ENCODE data around the gene FZD4. TPM values are rescaled to one million over a fixed set of nuclear protein-coding genes. Genes with fewer than 3 reads are reported as not detected.

Gene FZD4
- total RNA-seq, 4 donors from 2014 or later, result 23.7 to 42.3 (median 31.8) TPM

DNA sequence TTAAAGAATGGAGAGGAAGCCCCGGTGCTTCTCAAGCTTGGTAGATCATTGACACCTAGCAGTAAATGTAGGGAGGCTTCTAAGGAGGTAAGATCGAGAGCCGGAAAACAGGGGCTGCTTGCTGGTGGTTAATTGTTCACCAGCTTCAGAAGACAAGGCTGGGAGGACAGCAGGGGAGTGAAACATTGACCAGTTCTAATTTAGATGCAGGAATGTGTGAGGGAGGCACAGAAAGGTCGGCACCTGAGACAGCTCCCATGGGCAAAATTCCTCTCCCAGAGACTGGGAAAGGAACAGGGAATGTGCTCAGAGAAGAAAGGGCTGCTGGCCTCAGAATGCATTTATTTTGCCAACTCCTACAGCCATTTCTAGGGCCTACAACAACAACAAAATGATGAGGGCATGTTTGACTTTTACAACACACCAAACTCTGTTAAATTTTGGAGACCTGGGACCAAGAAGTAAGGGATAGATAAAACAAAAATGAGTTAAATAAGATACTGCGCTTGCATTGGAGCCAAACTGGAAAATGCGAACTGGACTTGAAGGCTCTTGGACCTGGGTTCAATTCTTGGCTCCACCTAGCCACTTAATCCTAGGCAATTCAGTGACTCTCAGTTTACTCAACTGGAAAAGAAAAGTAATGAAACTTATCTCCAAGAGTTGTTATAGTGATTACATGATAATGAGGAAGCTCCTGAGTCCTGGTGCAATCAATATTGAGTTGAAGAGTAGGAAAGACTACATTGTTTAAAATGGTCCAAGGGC lies 31.0 kb downstream of the FZD4 start:
- no peak for DNase-seq (ENCODE audit: extremely low spot score)
- 83% methylated on average over 6 of the region's 6 CpGs for WGBS
- H3K36me3 ChIP-seq, result peaks cover 0 to 6% (median 0%) of the 10 kb centered on the region in 4 donors
- no peak overlapping the region for H3K4me3 ChIP-seq
- intact Hi-C loops (cut with DNase I), result no loop called here
- TF ChIP-seq POLR2AphosphoS5 (IDR thresholded peaks at IDR 0.05) (no peak), EP300 (IDR thresholded peaks at IDR 0.05) (no peak), POLR2A (IDR thresholded peaks at IDR 0.05; ENCODE audit: low read depth) (no peak)
- TF ChIP-seq, protein P1, sequence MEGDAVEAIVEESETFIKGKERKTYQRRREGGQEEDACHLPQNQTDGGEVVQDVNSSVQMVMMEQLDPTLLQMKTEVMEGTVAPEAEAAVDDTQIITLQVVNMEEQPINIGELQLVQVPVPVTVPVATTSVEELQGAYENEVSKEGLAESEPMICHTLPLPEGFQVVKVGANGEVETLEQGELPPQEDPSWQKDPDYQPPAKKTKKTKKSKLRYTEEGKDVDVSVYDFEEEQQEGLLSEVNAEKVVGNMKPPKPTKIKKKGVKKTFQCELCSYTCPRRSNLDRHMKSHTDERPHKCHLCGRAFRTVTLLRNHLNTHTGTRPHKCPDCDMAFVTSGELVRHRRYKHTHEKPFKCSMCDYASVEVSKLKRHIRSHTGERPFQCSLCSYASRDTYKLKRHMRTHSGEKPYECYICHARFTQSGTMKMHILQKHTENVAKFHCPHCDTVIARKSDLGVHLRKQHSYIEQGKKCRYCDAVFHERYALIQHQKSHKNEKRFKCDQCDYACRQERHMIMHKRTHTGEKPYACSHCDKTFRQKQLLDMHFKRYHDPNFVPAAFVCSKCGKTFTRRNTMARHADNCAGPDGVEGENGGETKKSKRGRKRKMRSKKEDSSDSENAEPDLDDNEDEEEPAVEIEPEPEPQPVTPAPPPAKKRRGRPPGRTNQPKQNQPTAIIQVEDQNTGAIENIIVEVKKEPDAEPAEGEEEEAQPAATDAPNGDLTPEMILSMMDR (IDR thresholded peaks at IDR 0.05), result no peak
- no peaks in the 10 kb centered on the region for H3K9me3 ChIP-seq
- peaks cover 12 to 32% (median 27%) of the 10 kb centered on the region in 4 donors for H3K4me1 ChIP-seq
- peak overlapping the region in 1 of 4 donors; percentile 12 for H3K27ac ChIP-seq (replicated peaks in 1 of 4)
- no peaks in the 10 kb centered on the region for H3K27me3 ChIP-seq

DNA sequence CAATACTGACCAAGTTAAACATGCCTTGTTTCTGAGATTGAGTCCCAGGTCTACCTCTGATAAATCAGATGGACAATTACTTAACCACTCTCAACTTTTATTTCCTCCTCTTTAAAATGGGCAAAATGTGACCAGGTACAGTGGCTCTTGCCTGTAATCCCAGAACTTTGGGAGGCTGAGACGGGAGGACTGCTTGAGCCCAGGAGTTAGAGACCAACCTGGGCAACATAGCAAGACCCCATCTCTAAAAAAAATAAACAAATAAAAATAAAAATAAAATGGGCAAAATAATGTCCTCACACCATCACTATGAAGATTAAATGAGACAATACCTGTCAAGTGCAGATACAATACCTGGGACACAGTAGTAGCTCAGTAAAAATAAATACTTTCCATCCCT lies 33.0 kb downstream of the FZD4 start:
- H3K27ac ChIP-seq (replicated peaks in 1 of 4), result peak overlapping the region in 1 of 4 donors; percentile 6
- no peaks in the 10 kb centered on the region for H3K27me3 ChIP-seq
- intact Hi-C loops (cut with DNase I), result no loop called here
- WGBS, result 100% methylated on average over 1 of the region's 1 CpG
- DNase-seq (ENCODE audit: extremely low spot score), result no peak
- no peaks in the 10 kb centered on the region for H3K9me3 ChIP-seq
- H3K4me1 ChIP-seq, result peaks cover 20 to 35% (median 34%) of the 10 kb centered on the region in 4 donors
- no peak for TF ChIP-seq EP300 (IDR thresholded peaks at IDR 0.05)
- TF ChIP-seq POLR2A (IDR thresholded peaks at IDR 0.05; ENCODE audit: low read depth), result no peak
- TF ChIP-seq, protein P1 (IDR thresholded peaks at IDR 0.05), result no peak
- TF ChIP-seq POLR2AphosphoS5 (IDR thresholded peaks at IDR 0.05), result no peak
- no peak overlapping the region for H3K4me3 ChIP-seq
- H3K36me3 ChIP-seq, result peaks cover 0 to 6% (median 0%) of the 10 kb centered on the region in 4 donors

DNA sequence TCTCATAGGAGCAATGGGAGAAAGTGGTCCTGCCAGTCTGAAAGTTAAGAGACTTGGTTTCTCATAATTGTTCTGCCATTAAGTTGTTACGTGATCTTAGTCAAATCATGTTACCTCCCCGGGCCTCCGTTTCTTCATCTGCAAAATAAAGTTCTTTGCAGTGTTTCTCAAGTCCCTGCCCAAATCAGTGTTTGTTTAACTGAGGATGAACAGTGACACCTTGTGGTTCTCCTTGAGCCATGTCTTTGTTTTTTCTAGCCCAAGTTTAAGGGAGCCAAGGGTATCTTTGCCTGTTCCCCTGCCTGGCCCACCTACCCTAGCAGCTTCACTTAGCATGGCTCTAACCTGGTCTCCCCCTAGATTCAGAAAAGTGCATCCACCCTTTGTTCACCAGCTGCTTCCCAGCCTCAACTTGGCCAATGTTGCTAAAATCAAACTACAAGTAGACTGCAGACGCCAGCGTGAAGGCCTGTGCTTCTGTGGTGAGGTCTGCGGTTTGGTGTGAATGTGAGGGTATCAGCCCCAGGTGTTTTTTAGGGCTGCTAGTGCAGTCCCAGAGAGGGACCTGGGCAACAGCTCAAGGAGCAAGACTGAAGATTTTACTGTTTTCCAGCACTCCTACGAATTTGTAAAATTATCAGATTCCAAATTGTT lies 35.5 kb downstream of the FZD4 start:
- no peak for DNase-seq (ENCODE audit: extremely low spot score)
- no peak overlapping the region for H3K4me3 ChIP-seq
- H3K36me3 ChIP-seq, result peaks cover 0 to 6% (median 0%) of the 10 kb centered on the region in 4 donors
- intact Hi-C loops (cut with DNase I), result loop anchor here (2.0 kb wide), 1 partner anchor 49 kb away; no protein-coding TSS in a partner anchor
- no peaks in the 10 kb centered on the region for H3K9me3 ChIP-seq
- H3K27me3 ChIP-seq, result no peaks in the 10 kb centered on the region
- 46% methylated on average over 5 of the region's 7 CpGs for WGBS
- TF ChIP-seq, protein P1 (IDR thresholded peaks at IDR 0.05), result peak; percentile 58 to 67 (median 60)
- TF ChIP-seq POLR2A (IDR thresholded peaks at IDR 0.05; ENCODE audit: low read depth) (no peak), POLR2AphosphoS5 (IDR thresholded peaks at IDR 0.05) (no peak), EP300 (IDR thresholded peaks at IDR 0.05) (no peak)
- peak overlapping the region in 3 of 4 donors; percentile 10 to 40 (median 31) for H3K27ac ChIP-seq (replicated peaks in 1 of 4)
- peaks cover 19 to 36% (median 34%) of the 10 kb centered on the region in 4 donors for H3K4me1 ChIP-seq

GRCh38 chr11:86918973-86919372 lies 36.2 kb downstream of the FZD4 start:
- peak overlapping the region; percentile 10 to 40 (median 26) for H3K27ac ChIP-seq (replicated peaks in 1 of 4)
- WGBS, result 74% methylated on average over 7 of the region's 7 CpGs
- peaks cover 19 to 32% (median 28%) of the 10 kb centered on the region in 4 donors for H3K4me1 ChIP-seq
- no peaks in the 10 kb centered on the region for H3K27me3 ChIP-seq
- H3K9me3 ChIP-seq, result no peaks in the 10 kb centered on the region
- no peak for DNase-seq (ENCODE audit: extremely low spot score)
- H3K36me3 ChIP-seq, result peaks cover 0 to 6% (median 0%) of the 10 kb centered on the region in 4 donors
- intact Hi-C loops (cut with DNase I), result loop anchor here (2.0 kb wide), 1 partner anchor 48 kb away; no protein-coding TSS in a partner anchor
- H3K4me3 ChIP-seq, result no peak overlapping the region
- TF ChIP-seq, protein P1 (IDR thresholded peaks at IDR 0.05), result no peak
- TF ChIP-seq EP300 (IDR thresholded peaks at IDR 0.05) (no peak), POLR2A (IDR thresholded peaks at IDR 0.05; ENCODE audit: low read depth) (no peak), POLR2AphosphoS5 (IDR thresholded peaks at IDR 0.05) (no peak)
